ENCODE data around the gene EI24. TPM values are rescaled to one million over a fixed set of nuclear protein-coding genes. Genes with fewer than 3 reads are reported as not detected.

The EI24 gene
- total and polyA plus RNA-seq, 2 experiments from 2014 or later: 132 to 174 TPM

GRCh38 chr11:125586623-125587022 is 17.3 kb downstream of the EI24 start (continued):
- TF ChIP-seq, protein P1, sequence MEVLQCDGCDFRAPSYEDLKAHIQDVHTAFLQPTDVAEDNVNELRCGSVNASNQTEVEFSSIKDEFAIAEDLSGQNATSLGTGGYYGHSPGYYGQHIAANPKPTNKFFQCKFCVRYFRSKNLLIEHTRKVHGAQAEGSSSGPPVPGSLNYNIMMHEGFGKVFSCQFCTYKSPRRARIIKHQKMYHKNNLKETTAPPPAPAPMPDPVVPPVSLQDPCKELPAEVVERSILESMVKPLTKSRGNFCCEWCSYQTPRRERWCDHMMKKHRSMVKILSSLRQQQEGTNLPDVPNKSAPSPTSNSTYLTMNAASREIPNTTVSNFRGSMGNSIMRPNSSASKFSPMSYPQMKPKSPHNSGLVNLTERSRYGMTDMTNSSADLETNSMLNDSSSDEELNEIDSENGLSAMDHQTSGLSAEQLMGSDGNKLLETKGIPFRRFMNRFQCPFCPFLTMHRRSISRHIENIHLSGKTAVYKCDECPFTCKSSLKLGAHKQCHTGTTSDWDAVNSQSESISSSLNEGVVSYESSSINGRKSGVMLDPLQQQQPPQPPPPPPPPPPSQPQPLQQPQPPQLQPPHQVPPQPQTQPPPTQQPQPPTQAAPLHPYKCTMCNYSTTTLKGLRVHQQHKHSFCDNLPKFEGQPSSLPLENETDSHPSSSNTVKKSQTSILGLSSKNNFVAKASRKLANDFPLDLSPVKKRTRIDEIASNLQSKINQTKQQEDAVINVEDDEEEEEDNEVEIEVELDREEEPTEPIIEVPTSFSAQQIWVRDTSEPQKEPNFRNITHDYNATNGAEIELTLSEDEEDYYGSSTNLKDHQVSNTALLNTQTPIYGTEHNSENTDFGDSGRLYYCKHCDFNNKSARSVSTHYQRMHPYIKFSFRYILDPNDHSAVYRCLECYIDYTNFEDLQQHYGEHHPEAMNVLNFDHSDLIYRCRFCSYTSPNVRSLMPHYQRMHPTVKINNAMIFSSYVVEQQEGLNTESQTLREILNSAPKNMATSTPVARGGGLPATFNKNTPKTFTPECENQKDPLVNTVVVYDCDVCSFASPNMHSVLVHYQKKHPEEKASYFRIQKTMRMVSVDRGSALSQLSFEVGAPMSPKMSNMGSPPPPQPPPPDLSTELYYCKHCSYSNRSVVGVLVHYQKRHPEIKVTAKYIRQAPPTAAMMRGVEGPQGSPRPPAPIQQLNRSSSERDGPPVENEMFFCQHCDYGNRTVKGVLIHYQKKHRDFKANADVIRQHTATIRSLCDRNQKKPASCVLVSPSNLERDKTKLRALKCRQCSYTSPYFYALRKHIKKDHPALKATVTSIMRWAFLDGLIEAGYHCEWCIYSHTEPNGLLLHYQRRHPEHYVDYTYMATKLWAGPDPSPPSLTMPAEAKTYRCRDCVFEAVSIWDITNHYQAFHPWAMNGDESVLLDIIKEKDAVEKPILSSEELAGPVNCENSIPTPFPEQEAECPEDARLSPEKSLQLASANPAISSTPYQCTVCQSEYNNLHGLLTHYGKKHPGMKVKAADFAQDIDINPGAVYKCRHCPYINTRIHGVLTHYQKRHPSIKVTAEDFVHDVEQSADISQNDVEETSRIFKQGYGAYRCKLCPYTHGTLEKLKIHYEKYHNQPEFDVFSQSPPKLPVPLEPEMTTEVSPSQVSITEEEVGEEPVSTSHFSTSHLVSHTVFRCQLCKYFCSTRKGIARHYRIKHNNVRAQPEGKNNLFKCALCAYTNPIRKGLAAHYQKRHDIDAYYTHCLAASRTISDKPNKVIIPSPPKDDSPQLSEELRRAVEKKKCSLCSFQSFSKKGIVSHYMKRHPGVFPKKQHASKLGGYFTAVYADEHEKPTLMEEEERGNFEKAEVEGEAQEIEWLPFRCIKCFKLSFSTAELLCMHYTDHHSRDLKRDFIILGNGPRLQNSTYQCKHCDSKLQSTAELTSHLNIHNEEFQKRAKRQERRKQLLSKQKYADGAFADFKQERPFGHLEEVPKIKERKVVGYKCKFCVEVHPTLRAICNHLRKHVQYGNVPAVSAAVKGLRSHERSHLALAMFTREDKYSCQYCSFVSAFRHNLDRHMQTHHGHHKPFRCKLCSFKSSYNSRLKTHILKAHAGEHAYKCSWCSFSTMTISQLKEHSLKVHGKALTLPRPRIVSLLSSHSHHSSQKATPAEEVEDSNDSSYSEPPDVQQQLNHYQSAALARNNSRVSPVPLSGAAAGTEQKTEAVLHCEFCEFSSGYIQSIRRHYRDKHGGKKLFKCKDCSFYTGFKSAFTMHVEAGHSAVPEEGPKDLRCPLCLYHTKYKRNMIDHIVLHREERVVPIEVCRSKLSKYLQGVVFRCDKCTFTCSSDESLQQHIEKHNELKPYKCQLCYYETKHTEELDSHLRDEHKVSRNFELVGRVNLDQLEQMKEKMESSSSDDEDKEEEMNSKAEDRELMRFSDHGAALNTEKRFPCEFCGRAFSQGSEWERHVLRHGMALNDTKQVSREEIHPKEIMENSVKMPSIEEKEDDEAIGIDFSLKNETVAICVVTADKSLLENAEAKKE (CRISPR knock-in tag; IDR thresholded peaks at IDR 0.05): no peak
- TF ChIP-seq EZH2 (IDR thresholded peaks at IDR 0.05; ENCODE audit: low read depth, unreplicated experiment) (no peak), ZNF331 (CRISPR knock-in tag; IDR thresholded peaks at IDR 0.05; ENCODE audit: low read depth) (no peak), REST (IDR thresholded peaks at IDR 0.05; ENCODE audit: unreplicated experiment) (no peak), CREB1 (CRISPR knock-in tag; IDR thresholded peaks at IDR 0.05; ENCODE audit: low read depth) (no peak)

DNA sequence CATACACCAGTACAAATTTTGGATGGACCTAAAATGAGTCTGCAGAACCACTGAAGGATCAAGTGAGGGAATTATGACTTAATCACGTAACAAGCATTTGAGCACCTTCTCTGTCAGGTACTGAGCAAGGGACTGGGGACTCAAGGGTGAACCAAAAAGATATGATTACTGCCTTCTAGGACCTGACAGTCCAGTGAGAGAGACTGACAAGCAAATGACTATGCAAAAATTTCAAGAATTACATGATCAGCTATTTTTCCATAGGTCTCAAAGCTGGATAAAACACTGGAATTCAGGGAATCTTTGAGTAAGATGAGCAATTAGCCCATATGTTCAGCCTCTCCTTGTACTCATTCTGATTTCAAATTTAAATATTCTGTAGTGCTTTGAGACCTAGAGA is 18.2 kb downstream of the EI24 start:
- Mint-ChIP-seq H3K36me3 (ENCODE audit: low read depth) (peaks cover 26% of the 10 kb centered on the region), H3K4me3 (no peak overlapping the region), H3K4me1 (peaks cover 4% of the 10 kb centered on the region; the same call in 1 of the 3 replicates), H3K27ac (no peak overlapping the region), H3K27me3 (ENCODE audit: insufficient read depth, low read depth, poor library complexity) (peaks cover 2% of the 10 kb centered on the region), H3K9me3 (no peaks in the 10 kb centered on the region)
- H3K4me3 ChIP-seq: no peak overlapping the region
- H3K36me3 ChIP-seq (ENCODE audit: insufficient read depth): peaks cover 15% of the 10 kb centered on the region
- 0 out of 2 replicates have a peak, but pooled peaks cover 2% of the 10 kb centered on the region for H3F3A ChIP-seq (replicated peaks; ENCODE audit: low read depth)
- 0 out of 2 replicates have a peak, but pooled peaks cover 4% of the 10 kb centered on the region for H3K4me1 ChIP-seq (ENCODE audit: insufficient read depth)
- ATAC-seq: no peak
- no peak overlapping the region for H3K27ac ChIP-seq (ENCODE audit: low read depth)
- H3K4me2 ChIP-seq: no peak overlapping the region
- H3K9me2 ChIP-seq (ENCODE audit: insufficient read depth): no peaks in the 10 kb centered on the region
- H3K27me3 ChIP-seq (ENCODE audit: insufficient read depth): no peaks in the 10 kb centered on the region
- H4K20me1 ChIP-seq (replicated peaks; ENCODE audit: insufficient read depth): no peaks in the 10 kb centered on the region; the same call in 1 of the 2 replicates
- no peak for DNase-seq (ENCODE audit: low spot score)
- H3K79me2 ChIP-seq (replicated peaks; ENCODE audit: insufficient read depth): no peaks in the 10 kb centered on the region
- no peak overlapping the region for H2AFZ ChIP-seq
- no peak for TF ChIP-seq EZH2 (IDR thresholded peaks at IDR 0.05; ENCODE audit: low read depth, unreplicated experiment)
- no peak for TF ChIP-seq NANOG (IDR thresholded peaks at IDR 0.05; ENCODE audit: borderline replicate concordance)
- TF ChIP-seq REST (IDR thresholded peaks at IDR 0.05; ENCODE audit: unreplicated experiment): no peak
- TF ChIP-seq CTCF (conservative IDR thresholded peaks at IDR 0.05; ENCODE audit: low read depth in 2 of 2): no peak
- TF ChIP-seq STAT1 (IDR thresholded peaks at IDR 0.05; ENCODE audit: unreplicated experiment): no peak
- TF ChIP-seq ZNF114 (CRISPR knock-in tag; IDR thresholded peaks at IDR 0.05): no peak
